K562 (cell line): Measurements from ENCODE around the gene MMP24. TPM values are rescaled to one million over a fixed set of nuclear protein-coding genes. Genes with fewer than 3 reads are reported as not detected.

Experiments used
- ATAC-seq: fragments of 200-7000 bp; cut with Tn5 transposase; 3 replicates; pipeline ENCODE4 v1.9.1; 2020; ENCODE audit warnings: moderate library complexity
- BruUV-seq: library from RNA; stranded (reverse); fragments of 400-500 nt; replicated peaks from 2 replicates; lab custom pipeline; 2021; lab: Mats Ljungman, UMichigan
- CTCF ChIA-PET: fragments of 300-600 bp; formaldehyde crosslinking; extraction: SDS; loops from one replicate; lab custom pipeline; 2021; ENCODE audit warnings: low intra/inter-chr PET ratio; lab: Yijun Ruan, JAX
- POLR2A ChIA-PET: fragments of 300-600, 350-650 bp; sonication (Branson Sonifier 250); formaldehyde crosslinking; extraction: SDS; loops from one replicate; lab custom pipeline; 2021; ENCODE audit warnings: antibody characterized with exemption, inconsistent platforms; lab: Yijun Ruan, JAX
- DNase-seq, 4 experiments: peaks; one replicate each; pipeline versions ENCODE4 v3.0.0 to v3.0.0-alpha.2; 2011 to 2018; ENCODE audit warnings: low spot score in 3 of 4, mixed read lengths in 3 of 4; ENCODE audit errors: extremely low read depth in 1 of 4
- FAIRE-seq: peaks from 2 replicates; lab custom pipeline; 2011; peaks lifted over from hg19 to GRCh38; lab: Jason Lieb, UNC
- H2AFZ ChIP-seq: 2 replicates; pipeline ENCODE4 v1.6.0; 2011; ENCODE audit warnings: low read depth, low read length, control low read depth, inconsistent platforms
- H3K27ac ChIP-seq: fragments of 200-600 bp; 3 replicates; pipeline ENCODE4 v1.8.0; 2011; ENCODE audit warnings: low read depth, mild to moderate bottlenecking, control low read depth, inconsistent platforms, low read length, moderate library complexity, mixed read lengths; ENCODE audit errors: extremely low read depth
- H3K27me3 ChIP-seq, 2 experiments: fragments of 300-600 bp in 1 of 2; 2 replicates in 1 of 2; 3 replicates in 1 of 2; pipeline versions ENCODE4 v1.6.0 to v1.8.0; 2011; ENCODE audit warnings: inconsistent platforms in 2 of 2, low read length in 2 of 2, mild to moderate bottlenecking in 1 of 2, mixed read lengths in 1 of 2, moderate library complexity in 1 of 2; ENCODE audit not compliant: control insufficient read depth in 2 of 2, insufficient read depth in 2 of 2
- H3K36me3 ChIP-seq: fragments of 300-600 bp; 3 replicates; pipeline ENCODE4 v1.8.0; 2011; ENCODE audit warnings: mild to moderate bottlenecking, low read length, inconsistent platforms; ENCODE audit not compliant: control insufficient read depth, insufficient read depth
- H3K4me1 ChIP-seq, 2 experiments: fragments of 200-600 bp in 1 of 2; replicated peaks in 1 of 2; 2 replicates in 1 of 2; 3 replicates in 1 of 2; pipeline versions ENCODE4 v1.5.1 to v1.8.0; 2011; ENCODE audit warnings: inconsistent platforms in 2 of 2, low read length in 2 of 2, mild to moderate bottlenecking in 1 of 2, mixed read lengths in 1 of 2, moderate library complexity in 1 of 2; ENCODE audit not compliant: control insufficient read depth in 2 of 2, insufficient read depth in 2 of 2
- H3K4me2 ChIP-seq: 2 replicates; pipeline ENCODE4 v1.6.1; 2011; ENCODE audit warnings: low read length, control low read depth, inconsistent platforms, mixed read lengths; ENCODE audit not compliant: insufficient read depth
- H3K4me3 ChIP-seq: fragments of 200-600 bp; sonication (generic), shearing (Covaris generic); 2 replicates; pipeline ENCODE4 v1.5.1; 2016; ENCODE audit warnings: control low read depth, inconsistent platforms
- H3K79me2 ChIP-seq: fragments of 200-600 bp; 3 replicates; pipeline ENCODE4 v1.8.0; 2011; ENCODE audit warnings: low read length, inconsistent platforms; ENCODE audit not compliant: control insufficient read depth, insufficient read depth
- H3K9ac ChIP-seq, 2 experiments: 2 replicates each; pipeline versions ENCODE4 v1.6.0 to v1.6.1; 2011; ENCODE audit warnings: low read depth in 2 of 2, low read length in 2 of 2, control low read depth in 1 of 2, inconsistent platforms in 1 of 2, mild to moderate bottlenecking in 1 of 2, mixed read lengths in 1 of 2; ENCODE audit not compliant: insufficient read depth in 1 of 2
- H3K9me1 ChIP-seq: one replicate; pipeline ENCODE4 v1.6.0; 2011; ENCODE audit warnings: inconsistent platforms, mild to moderate bottlenecking, low read length, moderate library complexity; ENCODE audit not compliant: control insufficient read depth, insufficient read depth
- H3K9me3 ChIP-seq: replicated peaks from 2 replicates; pipeline ENCODE4 v1.5.1; 2011; ENCODE audit warnings: low read depth, low read length, inconsistent platforms; ENCODE audit not compliant: control insufficient read depth, insufficient read depth
- H4K20me1 ChIP-seq: replicated peaks from 2 replicates; pipeline ENCODE4 v1.6.1; 2011; ENCODE audit warnings: low read length, inconsistent platforms, mixed read lengths; ENCODE audit not compliant: control insufficient read depth, insufficient read depth
- ATF3 ChIP-seq, 2 experiments: fragments of 450-650 bp in 1 of 2; sonication (generic) in 1 of 2; formaldehyde crosslinking in 1 of 2; IDR thresholded peaks in 1 of 2; conservative IDR thresholded peaks in 1 of 2; 2 replicates each; pipeline versions ENCODE4 v1.6.1 to v1.8.1; 2016 to 2023; ENCODE audit warnings: mild to moderate bottlenecking in 2 of 2, moderate library complexity in 2 of 2, inconsistent platforms in 1 of 2, missing genetic modification reagents in 1 of 2
- BHLHE40 ChIP-seq: IDR thresholded peaks from 2 replicates; pipeline ENCODE4 v1.6.1; 2011; ENCODE audit warnings: low read length, improper control_type of control experiment
- BRD4 ChIP-seq: fragments of 200-600 bp; sonication (generic); IDR thresholded peaks from 2 replicates; pipeline ENCODE4 v1.6.1; 2017; ENCODE audit warnings: inconsistent platforms
- CAMTA2 ChIP-seq: fragments of 250-450 bp; sonication (Bioruptor Pico); conservative IDR thresholded peaks from 2 replicates; pipeline ENCODE4 v1.5.1; 2022
- CCNT2 ChIP-seq: IDR thresholded peaks from 2 replicates; pipeline ENCODE4 v1.6.1; 2011; ENCODE audit warnings: borderline replicate concordance, low read depth, mild to moderate bottlenecking, moderate library complexity, mixed read lengths, low read length; ENCODE audit not compliant: insufficient read length; ENCODE audit errors: extremely low read depth
- ELF1 ChIP-seq: fragments of 200-800 bp; sonication (Bioruptor generic); IDR thresholded peaks from 2 replicates; pipeline ENCODE4 v1.6.1; 2016; ENCODE audit warnings: missing genetic modification characterization, missing compliant biosample characterization
- HEY1 ChIP-seq: fragments of 250-450 bp; sonication (Bioruptor Pico); IDR thresholded peaks from 2 replicates; pipeline ENCODE4 v1.5.0; 2020; ENCODE audit warnings: mild to moderate bottlenecking, moderate library complexity, borderline replicate concordance
- JUND ChIP-seq, 2 experiments: IDR thresholded peaks; 2 replicates in 1 of 2; 3 replicates in 1 of 2; pipeline ENCODE4 v1.6.1; 2011; ENCODE audit warnings: borderline replicate concordance in 2 of 2, low read depth in 2 of 2, low read length in 2 of 2, improper control_type of control experiment in 1 of 2, missing biosample characterization in 1 of 2, missing genetic modification characterization in 1 of 2, missing genetic modification reagents in 1 of 2
- MECOM ChIP-seq: fragments of 250-450 bp; sonication (Bioruptor Pico); IDR thresholded peaks from 2 replicates; pipeline ENCODE4 v1.8.0; 2022; ENCODE audit warnings: inconsistent platforms
- MEIS2 ChIP-seq: fragments of 450-650 bp; IDR thresholded peaks from 2 replicates; pipeline ENCODE4 v1.6.1; 2014; ENCODE audit warnings: mild to moderate bottlenecking; ENCODE audit not compliant: partially characterized antibody
- PHF20 ChIP-seq: fragments of 450-650 bp; IDR thresholded peaks from 2 replicates; pipeline ENCODE4 v1.6.1; 2018; ENCODE audit not compliant: partially characterized antibody
- RB1 ChIP-seq: fragments of 450-650 bp; IDR thresholded peaks from 2 replicates; pipeline ENCODE4 v1.6.1; 2017; ENCODE audit warnings: low read depth, mild to moderate bottlenecking
- SAFB2 ChIP-seq: fragments of 200-400 bp; formaldehyde crosslinking; IDR thresholded peaks from 2 replicates; pipeline ENCODE4 v1.6.1; 2018; ENCODE audit warnings: borderline replicate concordance, low read length, low read depth, moderate library complexity; ENCODE audit not compliant: severe bottlenecking
- SOX6 ChIP-seq: fragments of 450-650 bp; IDR thresholded peaks from 2 replicates; pipeline ENCODE4 v1.6.1; 2014; ENCODE audit warnings: mild to moderate bottlenecking
- TCFL5 ChIP-seq: fragments of 250-450 bp; sonication (Bioruptor Pico); conservative IDR thresholded peaks from 2 replicates; pipeline ENCODE4 v1.6.1; 2021; ENCODE audit warnings: mild to moderate bottlenecking, moderate library complexity, matching md5 sums
- TFE3 ChIP-seq: fragments of 450-650 bp; formaldehyde crosslinking; IDR thresholded peaks from 2 replicates; pipeline ENCODE4 v1.4.0; 2020; ENCODE audit warnings: mild to moderate bottlenecking, mixed read lengths
- THRAP3 ChIP-seq: fragments of 450-650 bp; IDR thresholded peaks from 2 replicates; pipeline ENCODE4 v1.6.1; 2016; ENCODE audit warnings: mild to moderate bottlenecking, inconsistent platforms, borderline replicate concordance
- WHSC1 ChIP-seq: IDR thresholded peaks from one replicate; pipeline ENCODE4 v1.6.1; 2012; ENCODE audit warnings: low read length, control low read depth, inconsistent platforms
- ZKSCAN1 ChIP-seq: fragments of 150-350 bp; IDR thresholded peaks from 2 replicates; pipeline ENCODE4 v1.6.1; 2016; ENCODE audit warnings: low read depth, low read length
- ZNF143 ChIP-seq: sonication (generic); formaldehyde crosslinking; IDR thresholded peaks from 2 replicates; pipeline ENCODE4 v1.9.0; 2022; ENCODE audit warnings: mild to moderate bottlenecking, missing genetic modification reagents
- WGBS: fragments of 100-300 bp; shearing (Covaris generic); methylation state at CpG from one replicate; pipeline ENCODE4 v1.1.6; 2016; ENCODE audit warnings: low coverage, mixed read lengths; ENCODE audit not compliant: insufficient coverage; ENCODE audit errors: missing lambda C conversion rate; 5-methylcytosine and 5-hydroxymethylcytosine counted together
- in situ Hi-C: fragments of 300-500 bp; cut with MboI; formaldehyde crosslinking; loops from 4 replicates; pipeline ENCODE4 v1.15.0; 2018; ENCODE audit warnings: inconsistent platforms, mixed read lengths
- intact Hi-C: fragments of 100-400 bp; cut with micrococcal nuclease; formaldehyde crosslinking; loops from 2 replicates; pipeline ENCODE4 v1.14.2; 2022
- polyA plus RNA-seq, 8 experiments: library from polyadenylated mRNA; depleted of rRNA in 4 of 8; stranded (reverse) in 5 of 8; unstranded in 3 of 8; fragments of >200 nt; fragmentation: Nextera tagmentation in 2 of 8; fragmentation: Illumina TruSeq in 1 of 8; extraction: Ambion mirVana in 2 of 8; extraction: Trizol in 1 of 8; gene quantifications; 2 replicates each; pipeline versions ENCODE4 v1.2.1 to v1.2.3, GENCODE V29; 2011 to 2014; ENCODE audit warnings: inconsistent platforms in 1 of 8, missing spikeins in 1 of 8
- total RNA-seq, 7 experiments: library from RNA; depleted of rRNA in 6 of 7; stranded (reverse); fragments of >200 nt in 6 of 7; fragmentation: Illumina TruSeq in 2 of 7; extraction: Trizol in 2 of 7; gene quantifications; 2 replicates each; pipeline versions ENCODE4 v1.2.1 to v1.2.3, GENCODE V29; 2011 to 2021; ENCODE audit warnings: low replicate concordance in 1 of 7

MMP24 gene
- total and polyA plus RNA-seq, 9 of the 15 experiments (the other 6 are each of a cell fraction or from before 2014, with no cell fraction given): 0.03 to 0.07 (median 0.03) TPM; not detected in 6

DNA sequence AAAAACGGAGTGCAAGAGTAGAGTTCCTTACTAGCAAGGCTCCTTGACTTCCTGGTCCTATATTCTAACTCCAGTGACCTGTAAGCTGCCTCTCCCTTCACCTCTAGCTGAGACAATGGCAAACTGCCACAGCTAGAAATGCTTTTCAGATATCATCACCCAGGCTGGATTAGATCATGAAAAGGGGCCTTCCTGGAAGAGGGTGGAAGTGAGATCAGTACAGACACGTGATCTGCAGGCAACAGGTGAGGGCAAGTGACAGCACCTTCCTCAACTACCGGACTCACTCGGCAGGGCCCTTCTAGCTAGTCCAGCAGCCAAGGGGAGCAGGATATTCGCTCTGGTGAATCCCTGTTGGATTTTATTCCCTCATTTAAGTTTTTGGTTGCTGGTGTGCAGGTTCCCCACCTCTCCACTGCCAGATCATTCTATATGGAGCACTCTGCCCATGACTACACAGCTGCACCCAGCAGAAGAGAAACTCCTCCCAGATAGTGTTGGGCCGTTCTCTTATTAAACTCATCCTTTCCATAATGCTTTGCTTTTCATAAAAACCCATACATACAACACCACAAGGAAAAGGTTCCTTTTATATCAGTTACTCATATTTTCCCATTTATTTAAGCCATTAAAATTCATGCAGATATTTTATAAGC, 92.1 kb downstream of the MMP24 start:
- ATAC-seq (peak; percentile 28; the same call in 1 of the 3 replicates), DNase-seq (no peak), FAIRE-seq (peak; percentile 29)
- intact Hi-C loops: no loop called here
- H3K27ac ChIP-seq: no peak overlapping the region
- peak overlapping the region in 1 of 2 experiments; percentile 27; a peak in 1 of 4 replicates for H3K9ac ChIP-seq
- peaks cover 6% of the 10 kb centered on the region for H3K36me3 ChIP-seq
- no peaks in the 10 kb centered on the region for H3K79me2 ChIP-seq
- ChIA-PET POLR2A (interaction anchor here (1.1 kb wide), 1 partner anchor 9 kb away, joined by 4 read pairs; no protein-coding TSS in a partner anchor), CTCF (interaction anchor here (0.5 kb wide), 1 partner anchor 9 kb away, joined by 5 read pairs; no protein-coding TSS in a partner anchor)
- H3K27me3 ChIP-seq: no peaks in the 10 kb centered on the region
- no peaks in the 10 kb centered on the region for H3K9me3 ChIP-seq
- H2AFZ ChIP-seq: no peak overlapping the region
- no peak overlapping the region for H3K4me2 ChIP-seq
- H3K4me3 ChIP-seq: no peak overlapping the region
- no peaks in the 10 kb centered on the region for H4K20me1 ChIP-seq
- in situ Hi-C loops: loop anchor here (25.0 kb wide), 1 partner anchor 119 kb away; the partner anchor contains the start of gene GDF5
- H3K9me1 ChIP-seq: no peaks in the 10 kb centered on the region
- peaks cover 4 to 6% of the 10 kb centered on the region in 2 experiments; a peak in 4 of 5 replicates for H3K4me1 ChIP-seq
- no TSS peak for BruUV-seq
- WGBS: 53% methylated on average over 6 of the region's 6 CpGs
- TF ChIP-seq TCFL5 (CRISPR knock-in tag): no peak
- TF ChIP-seq TFE3: peak; percentile 33; the same call in 1 of the 2 replicates
- TF ChIP-seq ZNF143 (CRISPR knock-in tag): no peak
- peak; percentile 44; the same call in 1 of the 2 replicates for TF ChIP-seq ATF3 (IDR thresholded peaks at IDR 0.05)
- TF ChIP-seq ATF3 (CRISPR knock-in tag; conservative IDR thresholded peaks at IDR 0.05): no peak
- no peak for TF ChIP-seq MECOM (CRISPR knock-in tag)
- no peak for TF ChIP-seq HEY1 (CRISPR knock-in tag)
- no peak for TF ChIP-seq CCNT2
- no peak for TF ChIP-seq ELF1 (tag)
- peak; percentile 47 for TF ChIP-seq BHLHE40
- no peak for TF ChIP-seq THRAP3
- TF ChIP-seq SAFB2: no peak
- no peak for TF ChIP-seq CAMTA2 (CRISPR knock-in tag)
- TF ChIP-seq BRD4: no peak
- TF ChIP-seq MEIS2: no peak
- no peak for TF ChIP-seq ZKSCAN1
- no peak for TF ChIP-seq PHF20
- TF ChIP-seq RB1: no peak
- TF ChIP-seq WHSC1: no peak
- TF ChIP-seq JUND (IDR thresholded peaks at IDR 0.05; ENCODE audit: borderline replicate concordance, low read depth, low read length): peak; percentile 4; the same call in 1 of the 2 replicates
- TF ChIP-seq JUND (tag; IDR thresholded peaks at IDR 0.05; ENCODE audit: borderline replicate concordance, low read depth, low read length): no peak; the same call in 2 of the 3 replicates
- peak; percentile 34; the same call in 1 of the 2 replicates for TF ChIP-seq SOX6
